Measurements from ENCODE around the gene AKAP9. TPM values are rescaled to one million over a fixed set of nuclear protein-coding genes. Genes with fewer than 3 reads are reported as not detected.
"Not testable (repeated sequence)": the region's sequence is repeated elsewhere in the genome, so short reads cannot be mapped to it uniquely, and the experiment has no call there.

AKAP9 gene
- total RNA-seq, 1 donor from 2014 or later = 35.1 TPM

GRCh38 chr7:91957232-91957631 lies 16.6 kb downstream of the AKAP9 start:
- Mint-ChIP-seq H3K4me1 (ENCODE audit: low read depth) (peaks cover 12% of the 10 kb centered on the region), H3K36me3 (ENCODE audit: low read depth) (no peaks in the 10 kb centered on the region), H3K27ac (ENCODE audit: unreplicated experiment) (no peak overlapping the region), H3K9me3 (ENCODE audit: low read depth) (no peaks in the 10 kb centered on the region), H3K4me3 (ENCODE audit: unreplicated experiment) (no peak overlapping the region), H3K27me3 (ENCODE audit: low read depth) (no peaks in the 10 kb centered on the region)
- DNase-seq (ENCODE audit: low spot score) = no peak
- no peak for TF ChIP-seq CTCF (IDR thresholded peaks at IDR 0.05)

- no peak overlapping the region for H3K4me3 Mint-ChIP-seq (ENCODE audit: unreplicated experiment)
- no peaks in the 10 kb centered on the region for H3K36me3 Mint-ChIP-seq (ENCODE audit: low read depth)
- no peak overlapping the region for H3K27ac Mint-ChIP-seq (ENCODE audit: unreplicated experiment)
- no peak for DNase-seq (ENCODE audit: low spot score)
- no peaks in the 10 kb centered on the region for H3K27me3 Mint-ChIP-seq (ENCODE audit: low read depth)
- TF ChIP-seq CTCF (IDR thresholded peaks at IDR 0.05) = no peak
- H3K4me1 Mint-ChIP-seq (ENCODE audit: low read depth) = peaks cover 12% of the 10 kb centered on the region
- H3K9me3 Mint-ChIP-seq (ENCODE audit: low read depth) = no peaks in the 10 kb centered on the region
Observed at GRCh38 chr7:91957823-91958222, 17.2 kb downstream of the AKAP9 start.

GRCh38 chr7:91959023-91959422 lies 18.4 kb downstream of the AKAP9 start:
- H3K4me1 Mint-ChIP-seq (ENCODE audit: low read depth) = peaks cover 12% of the 10 kb centered on the region

GRCh38 chr7:91961816-91962215 lies 21.2 kb downstream of the AKAP9 start:
- H3K27me3 Mint-ChIP-seq (ENCODE audit: low read depth) = no peaks in the 10 kb centered on the region
- H3K4me3 Mint-ChIP-seq (ENCODE audit: unreplicated experiment) = no peak overlapping the region
- peaks cover 6% of the 10 kb centered on the region for H3K9me3 Mint-ChIP-seq (ENCODE audit: low read depth)
- H3K36me3 Mint-ChIP-seq (ENCODE audit: low read depth) = peaks cover 2% of the 10 kb centered on the region
- TF ChIP-seq CTCF (IDR thresholded peaks at IDR 0.05) = no peak
- no peak overlapping the region for H3K27ac Mint-ChIP-seq (ENCODE audit: unreplicated experiment)
- no peak for DNase-seq (ENCODE audit: low spot score)
- peaks cover 15% of the 10 kb centered on the region for H3K4me1 Mint-ChIP-seq (ENCODE audit: low read depth)

More at GRCh38 chr7:91959023-91959422, 18.4 kb downstream of the AKAP9 start:
- no peak overlapping the region for H3K4me3 Mint-ChIP-seq (ENCODE audit: unreplicated experiment)
- H3K27me3 Mint-ChIP-seq (ENCODE audit: low read depth) = no peaks in the 10 kb centered on the region
- DNase-seq (ENCODE audit: low spot score) = no peak
- no peaks in the 10 kb centered on the region for H3K9me3 Mint-ChIP-seq (ENCODE audit: low read depth)
- TF ChIP-seq CTCF (IDR thresholded peaks at IDR 0.05) = no peak
- H3K27ac Mint-ChIP-seq (ENCODE audit: unreplicated experiment) = no peak overlapping the region
- no peaks in the 10 kb centered on the region for H3K36me3 Mint-ChIP-seq (ENCODE audit: low read depth)

GRCh38 chr7:91962419-91962818 lies 21.8 kb downstream of the AKAP9 start:
- H3K27me3 Mint-ChIP-seq (ENCODE audit: low read depth) = no peaks in the 10 kb centered on the region
- no peak overlapping the region for H3K27ac Mint-ChIP-seq (ENCODE audit: unreplicated experiment)
- H3K4me3 Mint-ChIP-seq (ENCODE audit: unreplicated experiment) = no peak overlapping the region
- DNase-seq (ENCODE audit: low spot score) = no peak
- H3K9me3 Mint-ChIP-seq (ENCODE audit: low read depth) = peaks cover 6% of the 10 kb centered on the region
- peaks cover 2% of the 10 kb centered on the region for H3K36me3 Mint-ChIP-seq (ENCODE audit: low read depth)
- no peak for TF ChIP-seq CTCF (IDR thresholded peaks at IDR 0.05)
- H3K4me1 Mint-ChIP-seq (ENCODE audit: low read depth) = peaks cover 15% of the 10 kb centered on the region

- not testable (repeated sequence) for H3K27me3 Mint-ChIP-seq (ENCODE audit: low read depth); DNase-seq (ENCODE audit: low spot score); H3K4me3 Mint-ChIP-seq (ENCODE audit: unreplicated experiment); H3K27ac Mint-ChIP-seq (ENCODE audit: unreplicated experiment); H3K36me3 Mint-ChIP-seq (ENCODE audit: low read depth); H3K9me3 Mint-ChIP-seq (ENCODE audit: low read depth)
- peaks cover 20% of the 10 kb centered on the region for H3K4me1 Mint-ChIP-seq (ENCODE audit: low read depth)
Observed at GRCh38 chr7:91967513-91967912, 26.9 kb downstream of the AKAP9 start.

Measured in chondrocyte (in vitro differentiated cells).